Ecto neural progenitor cell (in vitro differentiated cells): ENCODE results near the gene IDH3G.
"Not testable (repeated sequence)": the region's sequence is repeated elsewhere in the genome, so short reads cannot be mapped to it uniquely, and the experiment has no call there.

Experiments used
- DNase-seq: peaks from one replicate; pipeline ENCODE4 v3.0.0-alpha.2; 2018; ENCODE audit warnings: low spot score

Gene IDH3G

GRCh38 chrX:153762626-153763173 is 31.5 kb downstream of the IDH3G start:
- no peak for DNase-seq

- DNase-seq, result no peak
Measured at GRCh38 chrX:153761863-153762262, 32.3 kb downstream of the IDH3G start.

GRCh38 chrX:153755136-153755535 is 39.0 kb downstream of the IDH3G start:
- DNase-seq, result no peak

- no peak for DNase-seq
Measured at GRCh38 chrX:153750127-153750774, 43.9 kb downstream of the IDH3G start.

GRCh38 chrX:153749017-153749416 is 45.2 kb downstream of the IDH3G start:
- not testable (repeated sequence) for DNase-seq

- DNase-seq, result not testable (repeated sequence)
Measured at GRCh38 chrX:153746991-153747390, 47.2 kb downstream of the IDH3G start.

GRCh38 chrX:153746359-153746758 is 47.8 kb downstream of the IDH3G start:
- no peak for DNase-seq

GRCh38 chrX:153745067-153745433 is 49.1 kb downstream of the IDH3G start:
- DNase-seq, result not testable (repeated sequence)

GRCh38 chrX:153744210-153745066 is 49.7 kb downstream of the IDH3G start:
- DNase-seq, result peak; percentile 73

GRCh38 chrX:153743468-153744209 is 50.5 kb downstream of the IDH3G start:
- peak; percentile 58 for DNase-seq

GRCh38 chrX:153742796-153743467 is 51.2 kb downstream of the IDH3G start:
- not testable (repeated sequence) for DNase-seq

GRCh38 chrX:153742111-153742510 is 52.1 kb downstream of the IDH3G start:
- not testable (repeated sequence) for DNase-seq

- DNase-seq, result no peak
Measured at GRCh38 chrX:153741446-153741845, 52.7 kb downstream of the IDH3G start.

- DNase-seq, result no peak
Measured at GRCh38 chrX:153740631-153741222, 53.4 kb downstream of the IDH3G start.

- no peak for DNase-seq
Measured at GRCh38 chrX:153739754-153740486, 54.3 kb downstream of the IDH3G start.

- no peak for DNase-seq
Measured at GRCh38 chrX:153738056-153738605, 56.0 kb downstream of the IDH3G start.

GRCh38 chrX:153736871-153737441 is 57.2 kb downstream of the IDH3G start:
- no peak for DNase-seq

GRCh38 chrX:153736071-153736820 is 57.9 kb downstream of the IDH3G start:
- DNase-seq, result no peak
